Activated CD4-positive, alpha-beta T cell treated with anti-CD3 and anti-CD28 coated beads for 48 hours (primary cell): ENCODE results near the gene KCNIP1.
"Not testable (repeated sequence)": the region's sequence is repeated elsewhere in the genome, so short reads cannot be mapped to it uniquely, and the experiment has no call there.

ENCODE experiments used
- DNase-seq: peaks from one replicate; pipeline ENCODE4 v3.0.0-alpha.2; 2020

Gene KCNIP1

GRCh38 chr5:170757182-170757601 is 253.4 kb downstream of the KCNIP1 start:
- DNase-seq = no peak

- no peak for DNase-seq
Observed at GRCh38 chr5:170757669-170758068, 253.8 kb downstream of the KCNIP1 start.

- no peak for DNase-seq
Observed at GRCh38 chr5:170758481-170758880, 254.7 kb downstream of the KCNIP1 start.

- DNase-seq = no peak
Observed at GRCh38 chr5:170760113-170760512, 256.3 kb downstream of the KCNIP1 start.

GRCh38 chr5:170761048-170761707 is 257.4 kb downstream of the KCNIP1 start:
- no peak for DNase-seq

GRCh38 chr5:170761708-170762066 is 257.9 kb downstream of the KCNIP1 start:
- no peak for DNase-seq

- DNase-seq = not testable (repeated sequence)
Observed at GRCh38 chr5:170762298-170762697, 258.5 kb downstream of the KCNIP1 start.

- DNase-seq = not testable (repeated sequence)
Observed at GRCh38 chr5:170765868-170766267, 262.0 kb downstream of the KCNIP1 start.

- no peak for DNase-seq
Observed at GRCh38 chr5:170769246-170769645, 265.4 kb downstream of the KCNIP1 start.

GRCh38 chr5:170769898-170770416 is 266.1 kb downstream of the KCNIP1 start:
- DNase-seq = no peak

GRCh38 chr5:170771496-170771895 is 267.7 kb downstream of the KCNIP1 start:
- DNase-seq = no peak

- no peak for DNase-seq
Observed at GRCh38 chr5:170773024-170773985, 269.5 kb downstream of the KCNIP1 start.

- DNase-seq = no peak
Observed at GRCh38 chr5:170774831-170775230, 271.0 kb downstream of the KCNIP1 start.

- DNase-seq = no peak
Observed at GRCh38 chr5:170781946-170782345, 278.1 kb downstream of the KCNIP1 start.

- DNase-seq = no peak
Observed at GRCh38 chr5:170782438-170782837, 278.6 kb downstream of the KCNIP1 start.

- no peak for DNase-seq
Observed at GRCh38 chr5:170783498-170784247, 279.9 kb downstream of the KCNIP1 start, which contains the start of gene GABRP. TSS of gene GABRP (plus strand) at chr5:170783725. CDS start at chr5:170788616, 4,891 bp downstream.

- no peak for DNase-seq
Observed at GRCh38 chr5:170785416-170785815, 281.6 kb downstream of the KCNIP1 start.
